SK-N-SH treated with all-trans-retinoic acid at 6 μM for 48 hours (cell line): ENCODE measurements around the gene MRTFA.

Experiments used
- ARNTL ChIP-seq: fragments of 450-650 bp; formaldehyde crosslinking; IDR thresholded peaks from 2 replicates; pipeline ENCODE4 v1.5.0; 2020; ENCODE audit warnings: low read depth, mild to moderate bottlenecking, moderate library complexity, borderline replicate concordance
- CSDC2 ChIP-seq: fragments of 250-450 bp; sonication (Bioruptor Pico); IDR thresholded peaks from 2 replicates; pipeline ENCODE4 v1.5.0; 2020; ENCODE audit warnings: mild to moderate bottlenecking, moderate library complexity
- ESRRG ChIP-seq: fragments of 250-450 bp; sonication (Bioruptor Pico); IDR thresholded peaks from 2 replicates; pipeline ENCODE4 v1.6.1; 2021; ENCODE audit warnings: mild to moderate bottlenecking
- OSR1 ChIP-seq: fragments of 250-450 bp; sonication (Bioruptor Pico); IDR thresholded peaks from 2 replicates; pipeline ENCODE4 v1.8.0; 2022; ENCODE audit warnings: moderate library complexity, mild to moderate bottlenecking, inconsistent platforms
- PPARA ChIP-seq: fragments of 250-450 bp; sonication (Bioruptor Pico); IDR thresholded peaks from 2 replicates; pipeline ENCODE4 v1.5.0; 2020; ENCODE audit warnings: mild to moderate bottlenecking, borderline replicate concordance
- RARB ChIP-seq: fragments of 250-450 bp; sonication (Bioruptor Pico); IDR thresholded peaks from 2 replicates; pipeline ENCODE4 v1.8.0; 2021; ENCODE audit warnings: mild to moderate bottlenecking, moderate library complexity
- TCF4 ChIP-seq: fragments of 250-450 bp; sonication (Bioruptor Pico); IDR thresholded peaks from 2 replicates; pipeline ENCODE4 v1.8.0; 2021; ENCODE audit warnings: mild to moderate bottlenecking, moderate library complexity, borderline replicate concordance
- TSHZ2 ChIP-seq: fragments of 250-450 bp; sonication (Bioruptor Pico); IDR thresholded peaks from 2 replicates; pipeline ENCODE4 v1.5.0; 2020; ENCODE audit warnings: mild to moderate bottlenecking, moderate library complexity
- ZFP3 ChIP-seq: fragments of 250-450 bp; sonication (Bioruptor Pico); IDR thresholded peaks from 2 replicates; pipeline ENCODE4 v1.5.0; 2020; ENCODE audit warnings: mild to moderate bottlenecking, moderate library complexity
- ZFP30 ChIP-seq: fragments of 450-650 bp; formaldehyde crosslinking; IDR thresholded peaks from 2 replicates; pipeline ENCODE4 v1.5.0; 2022; ENCODE audit warnings: mild to moderate bottlenecking, moderate library complexity
- ZNF565 ChIP-seq: fragments of 450-650 bp; formaldehyde crosslinking; conservative IDR thresholded peaks from 2 replicates; pipeline ENCODE4 v1.5.0; 2020; ENCODE audit warnings: low read depth, mild to moderate bottlenecking, moderate library complexity
- TF ChIP-seq, protein P1 (sequence below): fragments of 250-450 bp; sonication (Bioruptor Pico); IDR thresholded peaks from 2 replicates; pipeline ENCODE4 v1.5.1; 2020; ENCODE audit warnings: low read depth, mild to moderate bottlenecking, moderate library complexity
- TF ChIP-seq, protein P2 (sequence below): fragments of 250-450 bp; sonication (Bioruptor Pico); IDR thresholded peaks from 2 replicates; pipeline ENCODE4 v1.8.0; 2020; ENCODE audit warnings: mild to moderate bottlenecking, moderate library complexity, borderline replicate concordance

GRCh38 chr22:40366068-40366467 lies 270.5 kb downstream of the MRTFA start:
- TF ChIP-seq OSR1 (CRISPR knock-in tag) = no peak
- no peak for TF ChIP-seq ZFP3
- TF ChIP-seq RARB (CRISPR knock-in tag) = no peak
- no peak for TF ChIP-seq ZNF565 (CRISPR knock-in tag)
- TF ChIP-seq, protein P1, sequence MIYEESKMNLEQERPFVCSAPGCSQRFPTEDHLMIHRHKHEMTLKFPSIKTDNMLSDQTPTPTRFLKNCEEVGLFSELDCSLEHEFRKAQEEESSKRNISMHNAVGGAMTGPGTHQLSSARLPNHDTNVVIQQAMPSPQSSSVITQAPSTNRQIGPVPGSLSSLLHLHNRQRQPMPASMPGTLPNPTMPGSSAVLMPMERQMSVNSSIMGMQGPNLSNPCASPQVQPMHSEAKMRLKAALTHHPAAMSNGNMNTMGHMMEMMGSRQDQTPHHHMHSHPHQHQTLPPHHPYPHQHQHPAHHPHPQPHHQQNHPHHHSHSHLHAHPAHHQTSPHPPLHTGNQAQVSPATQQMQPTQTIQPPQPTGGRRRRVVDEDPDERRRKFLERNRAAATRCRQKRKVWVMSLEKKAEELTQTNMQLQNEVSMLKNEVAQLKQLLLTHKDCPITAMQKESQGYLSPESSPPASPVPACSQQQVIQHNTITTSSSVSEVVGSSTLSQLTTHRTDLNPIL (CRISPR knock-in tag) = no peak
- no peak for TF ChIP-seq ZFP30 (CRISPR knock-in tag)
- no peak for TF ChIP-seq ARNTL
- no peak for TF ChIP-seq TSHZ2 (CRISPR knock-in tag)
- no peak for TF ChIP-seq TCF4
- no peak for TF ChIP-seq CSDC2 (CRISPR knock-in tag)
- TF ChIP-seq, protein P2, sequence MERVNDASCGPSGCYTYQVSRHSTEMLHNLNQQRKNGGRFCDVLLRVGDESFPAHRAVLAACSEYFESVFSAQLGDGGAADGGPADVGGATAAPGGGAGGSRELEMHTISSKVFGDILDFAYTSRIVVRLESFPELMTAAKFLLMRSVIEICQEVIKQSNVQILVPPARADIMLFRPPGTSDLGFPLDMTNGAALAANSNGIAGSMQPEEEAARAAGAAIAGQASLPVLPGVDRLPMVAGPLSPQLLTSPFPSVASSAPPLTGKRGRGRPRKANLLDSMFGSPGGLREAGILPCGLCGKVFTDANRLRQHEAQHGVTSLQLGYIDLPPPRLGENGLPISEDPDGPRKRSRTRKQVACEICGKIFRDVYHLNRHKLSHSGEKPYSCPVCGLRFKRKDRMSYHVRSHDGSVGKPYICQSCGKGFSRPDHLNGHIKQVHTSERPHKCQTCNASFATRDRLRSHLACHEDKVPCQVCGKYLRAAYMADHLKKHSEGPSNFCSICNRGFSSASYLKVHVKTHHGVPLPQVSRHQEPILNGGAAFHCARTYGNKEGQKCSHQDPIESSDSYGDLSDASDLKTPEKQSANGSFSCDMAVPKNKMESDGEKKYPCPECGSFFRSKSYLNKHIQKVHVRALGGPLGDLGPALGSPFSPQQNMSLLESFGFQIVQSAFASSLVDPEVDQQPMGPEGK (CRISPR knock-in tag) = no peak
- TF ChIP-seq PPARA (CRISPR knock-in tag) = no peak
- TF ChIP-seq ESRRG (CRISPR knock-in tag) = no peak
